ENCODE measurements around the gene WARS2. TPM values are rescaled to one million over a fixed set of nuclear protein-coding genes. Genes with fewer than 3 reads are reported as not detected.
"Not testable (repeated sequence)": the region's sequence is repeated elsewhere in the genome, so short reads cannot be mapped to it uniquely, and the experiment has no call there.

The WARS2 gene
- total RNA-seq, 4 donors from 2014 or later, result 5.8 to 16.5 (median 6.5) TPM

- intact Hi-C loops (cut with DNase I; ENCODE audit: low total_unique reads), result no loop called here
- Histone ChIP-seq H3K27ac (no peak overlapping the region), H3K4me3 (no peak overlapping the region), H3K9me3 (no peaks in the 10 kb centered on the region), H3K36me3 (peaks cover 0 to 4% of the 10 kb centered on the region in 2 donors), H3K27me3 (no peaks in the 10 kb centered on the region), H3K4me1 (no peaks in the 10 kb centered on the region)
- no peak for TF ChIP-seq CTCF (IDR thresholded peaks at IDR 0.05 in 4 of 5, conservative IDR thresholded peaks at IDR 0.05 in 1 of 5)
- TF ChIP-seq POLR2A (IDR thresholded peaks at IDR 0.05), result no peak
- ATAC-seq, result no peak
- in situ Hi-C loops (cut with MboI; ENCODE audit: low sequenced_read_pairs in 4 of 4), result no loop called here
- no peak for DNase-seq
Measured at GRCh38 chr1:119184972-119185371, 44.5 kb upstream of the WARS2 start.

GRCh38 chr1:119181218-119181617 is 40.8 kb upstream of the WARS2 start:
- Histone ChIP-seq H3K36me3 (peaks cover 0 to 11% of the 10 kb centered on the region in 2 donors), H3K27me3 (no peaks in the 10 kb centered on the region), H3K4me1 (no peaks in the 10 kb centered on the region), H3K4me3 (no peak overlapping the region), H3K27ac (no peak overlapping the region), H3K9me3 (no peaks in the 10 kb centered on the region)
- TF ChIP-seq CTCF (IDR thresholded peaks at IDR 0.05 in 4 of 5, conservative IDR thresholded peaks at IDR 0.05 in 1 of 5), result no peak
- TF ChIP-seq POLR2A (IDR thresholded peaks at IDR 0.05), result no peak
- in situ Hi-C loops (cut with MboI; ENCODE audit: low sequenced_read_pairs in 4 of 4) (no loop called here), intact Hi-C loops (cut with DNase I; ENCODE audit: low total_unique reads) (no loop called here)
- ATAC-seq (no peak), DNase-seq (no peak)

DNA sequence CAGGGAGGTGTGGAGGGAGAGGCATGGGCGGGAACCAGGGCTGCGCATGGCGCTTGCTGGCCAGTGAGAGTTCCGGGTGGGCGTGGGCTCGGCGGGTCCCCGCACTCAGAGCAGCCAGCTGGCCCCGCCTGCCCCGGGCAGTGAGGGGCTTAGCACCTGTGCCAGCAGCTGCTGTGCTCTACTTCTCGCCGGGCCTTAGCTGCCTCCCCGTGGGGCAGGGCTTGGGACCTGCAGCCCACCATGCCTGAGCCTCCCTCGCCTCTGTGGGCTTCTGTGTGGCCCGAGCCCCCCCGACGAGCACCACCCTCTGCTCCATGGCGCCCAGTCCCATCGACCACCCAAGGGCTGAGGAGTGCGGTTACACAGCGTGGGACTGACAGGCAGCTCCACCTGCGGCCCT is 38.6 kb upstream of the WARS2 start:
- intact Hi-C loops (cut with DNase I; ENCODE audit: low total_unique reads), result no loop called here
- no peak for DNase-seq
- TF ChIP-seq CTCF (IDR thresholded peaks at IDR 0.05 in 4 of 5, conservative IDR thresholded peaks at IDR 0.05 in 1 of 5), result no peak
- TF ChIP-seq POLR2A (IDR thresholded peaks at IDR 0.05), result no peak
- Histone ChIP-seq H3K36me3 (peaks cover 0 to 15% of the 10 kb centered on the region in 2 donors), H3K4me1 (no peaks in the 10 kb centered on the region), H3K9me3 (no peaks in the 10 kb centered on the region), H3K4me3 (no peak overlapping the region), H3K27me3 (no peaks in the 10 kb centered on the region), H3K27ac (no peak overlapping the region)
- in situ Hi-C loops (cut with MboI; ENCODE audit: low sequenced_read_pairs in 4 of 4), result no loop called here
- ATAC-seq, result no peak

DNA sequence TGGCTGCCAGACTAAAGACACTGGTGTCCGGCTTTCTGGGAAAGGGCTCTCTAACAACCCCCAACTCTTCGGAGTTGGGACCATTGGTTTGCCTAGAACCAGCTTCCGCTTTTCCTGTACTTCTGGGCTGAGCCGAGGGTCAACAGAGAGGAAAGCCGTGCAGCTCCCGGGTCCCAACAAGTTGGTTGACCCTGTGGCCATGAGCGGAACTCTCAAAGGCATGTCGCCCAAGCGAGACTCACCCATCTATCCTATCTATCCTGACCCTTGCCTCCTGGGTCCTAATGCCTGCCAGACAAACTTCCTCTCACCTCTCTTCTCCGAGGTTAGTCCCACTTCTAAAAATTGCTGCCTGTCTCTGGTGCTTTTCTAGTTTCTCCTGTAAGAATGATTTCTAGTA is 32.5 kb upstream of the WARS2 start:
- intact Hi-C loops (cut with DNase I; ENCODE audit: low total_unique reads); H3K27ac ChIP-seq; H3K27me3 ChIP-seq; DNase-seq; H3K9me3 ChIP-seq; ATAC-seq; H3K4me3 ChIP-seq; in situ Hi-C loops (cut with MboI; ENCODE audit: low sequenced_read_pairs in 4 of 4); H3K4me1 ChIP-seq: not testable (repeated sequence)
- H3K36me3 ChIP-seq, result peaks cover 0 to 21% of the 10 kb centered on the region in 2 donors

DNA sequence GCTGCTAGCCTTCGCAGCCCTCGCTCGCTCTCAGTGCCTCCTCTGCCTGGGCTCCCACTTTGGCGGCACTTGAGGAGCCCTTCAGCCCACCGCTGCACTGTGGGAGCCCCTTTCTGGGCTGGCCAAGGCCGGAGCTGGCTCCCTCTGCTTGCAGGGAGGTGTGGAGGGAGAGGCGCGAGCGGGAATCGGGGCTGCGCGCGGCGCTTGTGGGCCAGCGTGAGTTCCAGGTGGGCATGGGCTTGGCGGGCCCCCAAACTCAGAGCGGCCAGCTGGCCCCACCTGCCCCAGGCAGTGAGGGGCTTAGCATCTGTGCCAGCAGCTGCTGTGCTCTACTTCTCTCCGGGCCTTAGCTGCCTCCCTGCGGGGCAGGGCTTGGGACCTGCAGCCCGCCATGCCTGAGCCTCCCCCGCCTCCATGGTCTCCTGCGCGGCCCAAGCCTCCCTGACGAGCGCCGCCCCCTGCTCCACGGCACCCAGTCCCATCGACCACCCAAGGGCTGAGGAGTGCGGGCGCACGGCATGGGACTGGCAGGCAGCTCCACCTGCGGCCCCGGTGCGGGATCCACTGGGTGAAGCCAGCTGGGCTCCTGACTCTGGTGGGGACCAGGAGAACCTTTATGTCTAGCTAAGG is 31.0 kb upstream of the WARS2 start:
- H3K27me3 ChIP-seq; ATAC-seq; H3K4me1 ChIP-seq; in situ Hi-C loops (cut with MboI; ENCODE audit: low sequenced_read_pairs in 4 of 4); H3K4me3 ChIP-seq; intact Hi-C loops (cut with DNase I; ENCODE audit: low total_unique reads); DNase-seq; H3K27ac ChIP-seq; H3K9me3 ChIP-seq: not testable (repeated sequence)
- H3K36me3 ChIP-seq, result peaks cover 0 to 21% of the 10 kb centered on the region in 2 donors

- Histone ChIP-seq H3K4me1 (no peaks in the 10 kb centered on the region), H3K9me3 (no peaks in the 10 kb centered on the region), H3K4me3 (no peak overlapping the region), H3K27ac (no peak overlapping the region), H3K36me3 (peaks cover 0 to 26% of the 10 kb centered on the region in 2 donors), H3K27me3 (no peaks in the 10 kb centered on the region)
- no peak for TF ChIP-seq CTCF (IDR thresholded peaks at IDR 0.05 in 4 of 5, conservative IDR thresholded peaks at IDR 0.05 in 1 of 5)
- TF ChIP-seq POLR2A (IDR thresholded peaks at IDR 0.05), result no peak
- DNase-seq (no peak), ATAC-seq (no peak)
- in situ Hi-C loops (cut with MboI; ENCODE audit: low sequenced_read_pairs in 4 of 4), result no loop called here
- intact Hi-C loops (cut with DNase I; ENCODE audit: low total_unique reads), result no loop called here
Measured at GRCh38 chr1:119163396-119163795, 22.9 kb upstream of the WARS2 start.

Data from gastrocnemius medialis (tissue), 4 donors.